ENCODE measurements around the gene ITGB7.

ITGB7 gene

DNA sequence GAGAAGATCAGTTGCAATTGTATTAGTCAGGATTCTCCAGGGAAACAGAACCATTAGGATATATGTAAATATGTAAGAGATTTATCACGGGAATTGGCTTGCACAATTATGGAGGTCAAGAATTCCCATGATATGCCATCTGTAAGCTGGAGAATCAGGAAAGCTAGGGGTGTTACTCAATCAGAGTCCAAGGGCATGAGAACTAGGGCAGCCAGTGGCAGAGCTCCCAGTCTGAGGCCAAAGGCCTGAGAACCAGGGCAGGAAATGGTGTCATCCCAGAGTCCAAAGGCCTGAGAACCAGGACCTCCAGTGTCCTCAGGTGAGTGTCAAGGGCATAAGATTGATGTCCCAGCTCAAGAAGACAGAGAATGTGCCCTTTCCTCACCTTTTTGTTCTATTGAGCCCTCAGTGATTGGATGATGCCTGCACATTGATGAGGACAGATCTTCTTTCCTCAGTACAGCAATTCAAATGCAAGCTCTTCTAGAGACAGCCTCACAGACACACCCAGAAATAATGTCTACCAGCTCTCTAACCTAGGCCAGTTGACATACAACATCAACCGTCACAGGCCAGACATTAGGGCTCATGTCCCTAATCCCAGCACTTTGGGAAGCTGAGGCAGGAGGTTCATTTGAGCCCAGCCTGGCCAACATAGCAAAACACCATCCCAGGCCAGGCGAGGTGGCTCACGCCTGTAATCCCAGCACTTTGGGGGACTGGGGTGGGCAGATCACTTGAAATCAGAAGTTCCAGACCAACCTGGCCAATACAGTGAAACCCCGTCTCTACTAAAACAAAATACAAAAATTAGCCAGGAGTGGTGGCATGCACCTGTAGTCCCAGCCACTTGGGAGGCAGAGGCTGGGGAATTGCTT is 61.4 kb downstream of the ITGB7 start:
- DNase-seq (ENCODE audit: low spot score) = no peak

DNA sequence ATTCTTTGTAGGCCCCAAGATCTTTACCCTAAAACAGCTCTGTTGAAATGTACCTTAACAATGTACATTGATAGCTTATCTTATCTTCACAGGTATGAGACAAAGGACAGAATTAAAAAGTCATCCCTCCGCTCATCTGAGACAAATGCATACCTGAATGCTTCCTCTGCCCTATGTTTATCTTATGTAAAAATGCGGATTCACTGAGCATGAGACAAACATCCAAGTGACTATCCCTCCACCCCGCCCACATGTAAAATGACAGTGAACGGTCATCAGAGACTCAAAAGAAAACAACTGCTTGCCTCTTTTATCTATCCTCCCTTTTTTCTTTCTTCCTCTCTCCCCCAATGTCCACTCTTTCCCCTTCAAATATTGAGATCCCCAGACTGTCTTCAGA is 63.7 kb downstream of the ITGB7 start:
- DNase-seq (ENCODE audit: low spot score) = no peak

Small RNAs within 50 kb of the gene (small RNA-seq; reads per million reads assigned to genes)
- gene HIGD1AP1 = 0 reads per million in 2 experiments
